Measurements from ENCODE around the gene KRT36. TPM values are rescaled to one million over a fixed set of nuclear protein-coding genes. Genes with fewer than 3 reads are reported as not detected.

The KRT36 gene
- total RNA-seq, 4 donors from 2014 or later = not detected

DNA sequence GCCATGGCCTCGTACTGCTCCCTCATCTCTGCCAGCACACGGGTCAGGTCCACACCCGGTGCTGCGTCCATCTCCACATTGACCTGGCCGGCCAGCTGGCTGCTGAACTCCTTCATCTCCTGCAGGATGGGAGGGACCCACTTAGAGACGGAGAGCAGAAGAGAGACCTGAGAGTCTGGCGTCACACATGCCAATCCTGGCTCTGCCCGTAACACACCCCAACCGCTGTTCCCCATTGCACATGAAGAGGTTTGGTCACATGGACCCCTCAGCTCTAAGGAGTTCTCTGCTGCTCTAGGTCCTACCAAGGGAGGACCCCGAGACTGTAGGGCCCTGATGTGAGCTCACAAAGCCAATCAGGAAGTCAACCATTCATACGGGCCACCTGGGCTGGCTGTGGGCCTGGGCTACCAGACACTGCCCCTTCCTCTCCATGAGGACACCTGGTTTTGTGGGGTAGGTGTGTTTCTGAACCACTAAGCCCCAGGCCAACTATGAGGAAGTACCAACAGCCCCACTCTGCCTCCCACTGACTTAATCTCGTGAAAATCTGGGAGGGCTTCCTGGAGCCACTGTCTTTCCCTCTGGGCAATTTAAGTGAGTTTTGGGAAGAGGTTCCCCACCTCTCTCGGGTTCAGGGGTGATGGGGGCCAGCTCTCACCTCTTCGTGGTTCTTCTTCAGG lies 26.6 kb upstream of the KRT36 start:
- no peak overlapping the region for H3K4me3 ChIP-seq
- no peak overlapping the region for H3K27ac ChIP-seq
- TF ChIP-seq, protein P1, sequence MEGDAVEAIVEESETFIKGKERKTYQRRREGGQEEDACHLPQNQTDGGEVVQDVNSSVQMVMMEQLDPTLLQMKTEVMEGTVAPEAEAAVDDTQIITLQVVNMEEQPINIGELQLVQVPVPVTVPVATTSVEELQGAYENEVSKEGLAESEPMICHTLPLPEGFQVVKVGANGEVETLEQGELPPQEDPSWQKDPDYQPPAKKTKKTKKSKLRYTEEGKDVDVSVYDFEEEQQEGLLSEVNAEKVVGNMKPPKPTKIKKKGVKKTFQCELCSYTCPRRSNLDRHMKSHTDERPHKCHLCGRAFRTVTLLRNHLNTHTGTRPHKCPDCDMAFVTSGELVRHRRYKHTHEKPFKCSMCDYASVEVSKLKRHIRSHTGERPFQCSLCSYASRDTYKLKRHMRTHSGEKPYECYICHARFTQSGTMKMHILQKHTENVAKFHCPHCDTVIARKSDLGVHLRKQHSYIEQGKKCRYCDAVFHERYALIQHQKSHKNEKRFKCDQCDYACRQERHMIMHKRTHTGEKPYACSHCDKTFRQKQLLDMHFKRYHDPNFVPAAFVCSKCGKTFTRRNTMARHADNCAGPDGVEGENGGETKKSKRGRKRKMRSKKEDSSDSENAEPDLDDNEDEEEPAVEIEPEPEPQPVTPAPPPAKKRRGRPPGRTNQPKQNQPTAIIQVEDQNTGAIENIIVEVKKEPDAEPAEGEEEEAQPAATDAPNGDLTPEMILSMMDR (IDR thresholded peaks at IDR 0.05) = no peak
- no peak for TF ChIP-seq POLR2A (IDR thresholded peaks at IDR 0.05)
- no peaks in the 10 kb centered on the region for H3K36me3 ChIP-seq
- no peaks in the 10 kb centered on the region for H3K9me3 ChIP-seq
- no peaks in the 10 kb centered on the region for H3K27me3 ChIP-seq
- peaks cover 0 to 3% (median 0%) of the 10 kb centered on the region in 4 donors for H3K4me1 ChIP-seq
- no peak for DNase-seq

DNA sequence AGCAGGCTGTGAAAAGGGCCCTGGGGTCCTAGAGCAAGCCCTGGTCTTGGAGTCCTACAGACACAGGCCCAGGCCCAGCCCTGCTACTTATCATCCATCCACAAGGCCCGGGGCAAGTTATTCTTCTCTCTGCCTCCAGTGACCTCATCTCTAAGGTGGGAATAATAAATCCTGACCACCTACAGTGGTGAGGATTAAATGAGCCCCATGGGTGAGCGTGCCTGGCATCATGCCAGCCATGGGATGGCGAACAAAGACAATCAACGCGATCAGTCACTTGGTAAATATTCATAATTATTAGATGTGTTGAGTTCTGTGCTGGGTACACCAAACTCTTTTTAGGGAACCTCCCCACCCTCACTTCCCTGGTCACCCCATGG lies 23.4 kb upstream of the KRT36 start:
- Histone ChIP-seq H3K4me3 (no peak overlapping the region), H3K4me1 (peaks cover 0 to 18% (median 3%) of the 10 kb centered on the region in 4 donors), H3K36me3 (no peaks in the 10 kb centered on the region), H3K27me3 (no peaks in the 10 kb centered on the region), H3K9me3 (no peaks in the 10 kb centered on the region), H3K27ac (no peak overlapping the region)
- no peak for DNase-seq
- TF ChIP-seq POLR2A (IDR thresholded peaks at IDR 0.05) = no peak
- TF ChIP-seq, protein P1 (IDR thresholded peaks at IDR 0.05) = no peak

DNA sequence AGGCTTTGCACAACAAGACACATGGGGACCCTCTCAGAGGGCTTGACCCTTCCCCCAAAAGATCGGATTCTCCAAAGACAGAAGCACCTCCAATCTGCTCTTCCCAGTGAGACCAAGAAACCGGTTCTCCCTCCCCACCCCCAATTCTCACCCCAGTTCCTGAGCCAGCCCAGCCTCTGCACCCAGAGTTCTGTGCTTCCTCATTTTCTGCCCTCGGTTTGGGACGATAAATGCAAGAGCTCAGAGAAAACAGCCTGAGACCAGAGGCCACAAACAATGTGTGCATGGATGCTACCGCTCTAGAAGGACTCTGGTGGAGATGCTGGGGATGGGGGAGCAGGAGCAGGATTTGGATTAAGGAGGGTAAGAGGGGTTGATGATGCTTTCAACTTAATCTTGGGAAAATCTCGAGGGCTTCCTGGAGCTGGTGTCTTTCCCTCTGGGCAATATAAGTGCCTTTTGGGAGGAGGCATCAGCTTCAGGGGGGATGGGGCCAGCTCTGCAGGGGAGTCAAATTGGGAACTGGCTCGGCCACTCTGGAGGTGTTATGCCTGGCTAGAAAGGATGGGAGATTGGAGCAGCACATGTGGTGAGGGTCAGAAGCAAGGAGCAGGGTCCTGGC lies 22.9 kb upstream of the KRT36 start:
- H3K27me3 ChIP-seq = no peaks in the 10 kb centered on the region
- TF ChIP-seq, protein P1 (IDR thresholded peaks at IDR 0.05) = no peak
- TF ChIP-seq POLR2A (IDR thresholded peaks at IDR 0.05) = no peak

DNA sequence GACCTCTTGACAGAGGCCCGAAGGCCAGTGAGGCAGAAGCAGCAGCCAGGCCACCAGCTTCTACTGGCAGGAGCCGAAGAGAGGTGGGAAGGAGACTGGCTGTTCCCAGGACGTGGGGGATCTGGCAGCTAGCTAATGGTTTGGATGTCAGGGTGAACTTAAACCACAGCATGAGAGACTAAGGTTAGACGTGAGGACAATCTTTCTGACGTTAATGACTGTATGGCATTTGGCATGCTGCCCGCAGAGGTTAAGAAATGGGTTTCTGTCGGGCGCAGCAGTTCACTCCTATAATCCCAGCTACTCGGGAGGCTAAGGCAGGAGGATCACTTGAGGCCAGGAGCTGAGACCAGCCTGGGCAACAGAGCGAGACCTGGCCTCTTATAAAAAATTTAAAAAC lies 22.0 kb upstream of the KRT36 start:
- Histone ChIP-seq H3K36me3 (no peaks in the 10 kb centered on the region), H3K4me1 (peaks cover 0 to 18% (median 3%) of the 10 kb centered on the region in 4 donors), H3K9me3 (no peaks in the 10 kb centered on the region), H3K27me3 (no peaks in the 10 kb centered on the region), H3K4me3 (no peak overlapping the region), H3K27ac (no peak overlapping the region)
- TF ChIP-seq POLR2A (IDR thresholded peaks at IDR 0.05) = no peak
- TF ChIP-seq, protein P1 (IDR thresholded peaks at IDR 0.05) = no peak
- peak in 1 of 3 donors; percentile 57 for DNase-seq

More for the DNA sequence above, 22.9 kb upstream of the KRT36 start:
- no peak for DNase-seq
- no peaks in the 10 kb centered on the region for H3K9me3 ChIP-seq
- peaks cover 0 to 18% (median 3%) of the 10 kb centered on the region in 4 donors for H3K4me1 ChIP-seq
- no peaks in the 10 kb centered on the region for H3K36me3 ChIP-seq
- H3K4me3 ChIP-seq = no peak overlapping the region
- no peak overlapping the region for H3K27ac ChIP-seq

DNA sequence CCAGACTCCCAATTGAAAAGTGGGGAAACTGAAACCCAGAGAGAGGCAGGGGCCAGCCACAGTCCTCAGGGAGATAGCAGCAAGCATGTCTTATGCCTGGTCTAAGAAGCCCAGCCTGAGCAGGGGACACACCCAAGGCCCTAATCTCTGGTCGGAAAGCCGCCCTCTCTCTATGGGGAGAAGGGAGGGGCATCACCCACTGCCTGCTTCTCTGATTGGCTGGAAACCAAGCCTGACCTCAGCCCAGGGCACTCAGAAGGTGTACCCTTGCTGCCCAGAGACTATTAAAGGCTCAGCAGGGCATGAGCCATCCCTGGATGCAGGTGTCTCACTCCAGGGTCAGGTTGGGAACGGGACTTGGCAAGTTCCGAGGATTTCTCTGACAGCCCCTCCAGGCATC lies 21.4 kb upstream of the KRT36 start:
- TF ChIP-seq, protein P1 (IDR thresholded peaks at IDR 0.05) = no peak
- TF ChIP-seq POLR2A (IDR thresholded peaks at IDR 0.05) = no peak
- Histone ChIP-seq H3K27ac (peak overlapping the region in 1 of 4 donors; percentile 35), H3K27me3 (no peaks in the 10 kb centered on the region), H3K4me3 (no peak overlapping the region), H3K9me3 (no peaks in the 10 kb centered on the region), H3K4me1 (peaks cover 0 to 18% (median 3%) of the 10 kb centered on the region in 4 donors), H3K36me3 (no peaks in the 10 kb centered on the region)
- peak in 2 of 3 donors; percentile 67 to 70 for DNase-seq

Measured in Peyer's patch (tissue), 4 donors.